GM19438 (cell line): Measurements from ENCODE around the gene GJC2.
A peak's percentile ranks its signal among the peaks of the same experiment; 100 is the strongest.

ENCODE experiments used
- ATAC-seq: cut with Tn5 transposase; IDR thresholded peaks from one replicate; pipeline ENCODE4 v1.9.1; 2021; ENCODE audit warnings: low read depth; ENCODE audit not compliant: unreplicated experiment

The GJC2 gene

DNA sequence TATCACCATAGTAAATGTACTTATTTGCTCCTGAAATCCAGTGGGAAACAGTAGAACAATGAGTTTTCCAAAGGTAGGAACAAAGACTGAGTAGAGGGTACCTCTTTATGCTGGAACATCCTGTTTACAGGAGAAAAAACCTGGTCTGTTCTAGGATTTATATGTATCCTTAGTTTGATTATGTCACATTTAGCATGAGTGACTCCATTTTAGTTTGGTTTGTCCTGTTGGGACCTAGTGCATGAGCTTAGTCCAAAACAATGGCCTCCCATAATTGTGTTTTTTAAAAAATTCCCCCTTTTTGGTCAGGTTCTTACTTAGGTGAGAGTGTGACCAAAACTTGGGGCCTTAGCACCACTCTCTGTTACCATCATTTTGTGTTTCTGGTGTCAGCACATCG lies 37.1 kb upstream of the GJC2 start:
- no peak for ATAC-seq

DNA sequence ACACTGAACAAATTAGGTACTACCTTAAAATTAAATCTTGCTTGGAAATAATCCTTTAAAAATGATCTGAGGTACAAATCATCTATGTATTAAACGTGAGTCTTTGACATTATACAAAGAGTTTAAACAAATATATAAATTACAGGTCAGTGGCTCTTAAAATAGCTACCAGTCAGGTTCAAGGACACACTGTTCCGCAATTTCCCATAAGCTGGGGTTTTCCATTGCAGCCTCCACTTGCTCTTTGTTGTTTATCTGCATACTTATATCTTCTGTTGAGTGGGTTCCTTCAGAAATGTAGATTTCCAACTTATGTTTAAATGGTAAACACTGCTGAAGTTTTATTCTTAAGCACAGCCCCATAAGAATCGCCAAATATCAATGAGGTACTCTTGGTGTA lies 34.9 kb upstream of the GJC2 start:
- no peak for ATAC-seq

DNA sequence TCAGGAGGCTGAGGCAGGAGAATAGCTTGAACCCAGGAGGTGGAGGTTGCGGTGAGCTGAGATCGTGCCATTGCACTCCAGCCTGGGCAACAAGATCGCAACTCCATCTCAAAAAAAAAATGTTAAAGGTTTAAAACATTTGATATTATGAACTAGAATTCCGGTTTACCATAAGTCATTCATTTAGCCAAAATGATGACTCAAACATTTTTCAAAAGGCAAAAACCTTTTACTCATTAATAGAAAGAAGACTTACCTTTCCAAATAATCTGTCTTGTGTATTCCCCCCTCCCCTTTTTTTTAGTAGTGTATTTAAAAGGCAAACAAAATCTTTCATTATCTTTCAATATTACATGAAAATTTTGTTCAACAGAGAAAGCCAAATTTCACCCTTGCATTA lies 32.4 kb upstream of the GJC2 start:
- no peak for ATAC-seq

DNA sequence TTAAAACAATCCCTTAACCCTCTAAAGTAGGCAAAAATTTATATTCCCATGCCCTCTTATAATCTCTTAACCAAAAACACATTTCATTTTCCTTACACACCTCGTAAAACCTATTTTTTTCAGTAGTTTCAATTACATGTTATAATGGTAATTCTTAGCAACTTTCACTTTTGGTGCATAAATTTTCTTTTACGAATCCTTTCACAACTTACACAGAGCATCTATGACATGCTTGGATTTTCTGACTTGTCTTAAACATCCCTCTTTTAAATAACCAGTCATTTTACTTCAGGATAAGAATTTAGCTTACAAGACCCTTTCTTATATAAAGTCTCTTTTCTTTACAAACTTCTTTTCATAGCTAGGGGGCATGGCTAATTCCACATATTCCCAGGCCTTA lies 31.7 kb upstream of the GJC2 start:
- no peak for ATAC-seq

DNA sequence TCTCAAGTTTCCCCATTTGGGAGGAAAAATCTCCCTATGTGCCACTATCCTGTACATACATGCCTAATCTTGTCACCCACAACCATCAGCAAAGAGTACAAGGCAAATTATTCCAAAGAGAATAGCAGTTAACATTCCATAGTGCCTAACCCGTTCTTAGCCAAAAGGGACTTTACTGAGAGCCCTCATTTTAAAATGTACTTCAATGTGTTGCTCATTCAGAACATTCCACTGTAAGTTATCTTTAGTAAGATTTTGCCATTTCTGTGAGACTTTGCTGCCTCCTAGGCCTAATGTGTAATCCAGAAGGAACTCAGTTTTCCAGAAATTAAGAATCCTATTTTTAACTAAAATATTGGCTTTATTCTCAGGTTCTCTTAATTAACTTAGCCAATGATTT lies 29.4 kb upstream of the GJC2 start:
- ATAC-seq = no peak

DNA sequence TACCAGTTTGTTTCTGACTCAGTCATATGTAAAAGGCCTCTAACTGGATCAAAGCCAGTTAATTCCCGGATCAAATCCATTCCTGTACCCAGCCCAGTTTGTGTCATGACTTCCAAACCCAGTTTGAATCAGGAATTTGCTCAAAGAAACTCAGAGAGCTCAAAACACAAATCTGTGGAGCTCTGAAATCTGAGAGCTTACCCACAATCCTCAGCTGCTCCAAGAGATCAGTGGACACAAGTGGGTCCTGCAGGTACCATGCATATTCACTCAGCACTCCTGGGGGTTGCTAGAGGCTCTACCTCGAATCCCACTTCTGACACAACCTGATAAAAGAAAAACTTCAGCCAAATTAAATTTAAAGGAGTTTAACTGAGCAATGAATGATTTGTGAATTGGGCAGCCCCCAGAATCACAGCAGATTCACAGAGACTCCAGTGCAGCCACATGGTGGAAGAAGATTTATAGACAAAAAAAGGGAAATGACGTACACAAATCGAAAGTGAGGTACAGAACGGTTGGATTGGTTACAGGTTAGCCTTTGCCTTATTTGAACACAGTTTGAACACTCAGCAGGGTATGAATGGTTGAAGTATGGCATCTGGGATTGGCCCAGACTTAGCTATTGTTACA lies 28.8 kb upstream of the GJC2 start:
- no peak for ATAC-seq

DNA sequence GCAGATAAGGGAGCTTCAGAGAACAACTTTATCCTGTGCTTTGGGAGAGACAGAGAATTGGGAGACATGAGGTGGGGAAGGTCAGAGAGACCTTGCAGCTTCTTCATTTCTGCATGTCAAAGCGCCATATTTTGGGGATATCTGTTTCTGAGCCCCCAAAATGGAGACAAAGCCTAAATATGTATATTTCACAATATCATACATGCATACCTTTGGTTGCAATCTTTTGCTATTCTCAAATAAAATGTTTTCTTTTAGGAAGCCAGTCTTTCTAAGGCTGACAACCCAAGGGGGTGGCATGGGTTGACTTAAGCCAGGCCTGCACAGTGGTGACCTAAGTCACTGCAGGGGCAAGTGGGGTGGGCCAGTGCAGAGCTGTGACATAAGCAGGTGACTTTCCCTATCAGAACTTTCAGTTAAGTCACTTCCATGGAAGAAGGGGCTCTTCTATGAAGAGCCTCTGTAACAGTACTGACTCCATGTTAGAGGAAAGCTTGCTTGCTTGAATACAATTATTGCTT lies 26.7 kb upstream of the GJC2 start:
- ATAC-seq = no peak

DNA sequence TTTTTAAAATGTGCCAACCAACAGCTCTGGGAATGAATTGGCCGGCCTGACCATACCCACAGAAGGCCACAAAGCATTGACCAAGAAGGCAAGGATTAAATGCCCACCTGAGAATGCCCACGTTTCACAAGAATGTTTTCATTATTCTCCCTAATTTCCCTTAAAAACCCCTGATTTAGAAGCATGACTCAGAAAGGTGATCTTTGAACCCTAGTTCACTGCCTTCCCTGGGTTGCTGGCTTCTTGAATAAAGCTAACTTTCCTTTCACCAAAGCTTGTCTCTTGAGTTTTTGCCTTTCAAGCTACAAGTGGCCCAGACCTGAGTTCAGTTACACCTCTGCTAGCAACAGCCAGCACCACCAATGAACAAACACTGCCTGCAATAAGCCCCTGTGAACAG lies 26.2 kb upstream of the GJC2 start:
- no peak for ATAC-seq

DNA sequence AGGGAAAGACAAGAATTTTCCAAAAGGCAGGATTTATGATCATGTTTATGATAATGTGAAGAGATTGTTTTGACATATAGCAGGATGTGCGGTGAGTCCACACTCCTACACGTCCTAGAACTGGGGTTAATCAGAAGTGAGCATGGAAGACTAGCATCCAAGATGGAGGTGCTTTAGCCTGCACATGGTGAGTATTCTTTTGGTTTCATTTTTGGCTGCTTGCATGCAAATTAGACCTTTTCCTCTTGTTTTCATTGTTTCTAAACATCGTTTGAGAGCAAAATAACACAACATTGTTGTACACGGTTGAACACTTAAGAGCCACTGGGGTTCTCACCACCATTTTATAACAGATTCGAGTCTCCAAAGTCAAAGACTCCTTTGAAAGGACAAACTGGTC lies 24.5 kb upstream of the GJC2 start:
- no peak for ATAC-seq

DNA sequence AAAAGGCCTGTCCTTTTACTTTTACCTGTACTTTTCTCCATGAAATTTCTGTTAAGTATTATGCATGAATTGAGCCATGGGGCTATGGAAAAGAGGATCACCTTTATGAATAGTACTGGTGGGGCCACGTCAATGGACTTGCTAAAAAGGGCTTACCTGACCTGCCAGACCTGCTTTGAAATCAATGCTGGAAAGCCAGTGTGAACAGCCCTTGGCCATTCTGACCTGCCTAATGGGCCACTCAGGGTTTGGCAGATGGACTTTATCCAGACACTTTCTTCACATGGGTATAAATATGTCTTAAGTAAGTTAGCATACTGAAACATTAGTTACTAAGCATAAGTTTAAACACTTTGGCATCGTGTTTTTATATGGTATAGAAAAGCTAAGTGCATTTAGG lies 18.0 kb upstream of the GJC2 start:
- ATAC-seq = no peak

DNA sequence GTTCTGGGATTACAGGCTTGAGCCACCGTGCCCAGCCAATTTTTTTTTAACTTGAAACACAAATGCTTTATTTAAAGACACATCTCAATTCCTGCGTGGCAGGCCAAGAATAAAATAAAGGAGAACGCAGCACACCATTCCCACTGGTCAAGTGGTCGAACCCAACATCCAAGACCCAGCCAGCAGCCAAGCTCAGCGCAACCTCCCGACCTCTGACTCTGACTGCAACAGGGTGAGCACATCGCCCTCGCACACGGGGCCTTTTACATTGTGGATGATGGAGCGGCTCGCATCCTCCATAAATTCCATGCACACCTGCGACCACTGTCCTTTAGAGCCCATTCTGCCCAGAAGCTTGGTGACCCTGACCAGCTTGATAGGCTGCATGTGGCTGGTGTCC lies 15.1 kb upstream of the GJC2 start:
- ATAC-seq = no peak

DNA sequence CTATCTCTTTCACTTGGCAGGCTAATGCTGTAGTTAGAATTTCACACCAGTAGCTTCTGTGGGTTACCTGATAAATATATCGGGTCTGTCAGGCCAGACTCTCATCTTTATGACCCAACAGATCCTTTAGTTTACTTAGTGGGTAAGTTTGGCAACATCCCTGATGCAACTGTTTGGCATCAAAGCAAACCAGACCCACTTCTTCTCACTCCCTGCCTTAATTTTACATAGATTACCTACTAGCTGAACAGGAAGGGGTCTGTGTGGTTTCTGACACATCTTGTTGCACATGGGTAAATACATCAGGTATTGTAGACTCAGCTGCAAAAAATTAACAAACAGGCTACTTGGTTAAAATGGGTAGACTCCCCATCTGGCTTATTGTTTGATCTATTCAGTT lies 12.8 kb upstream of the GJC2 start:
- ATAC-seq = no peak

DNA sequence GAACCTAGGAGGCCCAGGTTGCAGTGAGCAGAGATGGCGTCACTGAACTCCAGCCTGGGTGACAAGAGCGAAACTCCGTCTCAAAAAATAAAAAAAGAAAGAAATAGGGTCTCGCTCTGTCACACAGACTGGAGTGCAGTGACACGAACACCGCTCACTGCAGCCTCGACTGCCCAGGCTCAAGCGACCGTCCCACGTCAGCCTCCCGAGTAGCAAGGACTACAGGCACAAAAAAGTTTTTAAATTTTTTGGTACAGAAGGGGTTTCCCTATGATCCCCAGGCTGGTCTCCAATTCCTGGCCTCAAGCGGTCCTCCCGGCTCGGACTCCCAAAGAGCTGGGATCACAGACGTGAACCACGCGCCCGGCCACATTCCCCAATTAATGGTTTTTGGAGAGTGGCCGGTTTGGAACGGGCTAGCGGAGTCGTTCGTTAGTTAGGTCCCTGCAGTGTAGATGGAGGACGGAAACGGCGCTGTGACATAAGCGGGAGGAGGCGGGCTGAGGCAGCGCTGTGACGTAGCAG lies 10.3 kb upstream of the GJC2 start:
- ATAC-seq = no peak

DNA sequence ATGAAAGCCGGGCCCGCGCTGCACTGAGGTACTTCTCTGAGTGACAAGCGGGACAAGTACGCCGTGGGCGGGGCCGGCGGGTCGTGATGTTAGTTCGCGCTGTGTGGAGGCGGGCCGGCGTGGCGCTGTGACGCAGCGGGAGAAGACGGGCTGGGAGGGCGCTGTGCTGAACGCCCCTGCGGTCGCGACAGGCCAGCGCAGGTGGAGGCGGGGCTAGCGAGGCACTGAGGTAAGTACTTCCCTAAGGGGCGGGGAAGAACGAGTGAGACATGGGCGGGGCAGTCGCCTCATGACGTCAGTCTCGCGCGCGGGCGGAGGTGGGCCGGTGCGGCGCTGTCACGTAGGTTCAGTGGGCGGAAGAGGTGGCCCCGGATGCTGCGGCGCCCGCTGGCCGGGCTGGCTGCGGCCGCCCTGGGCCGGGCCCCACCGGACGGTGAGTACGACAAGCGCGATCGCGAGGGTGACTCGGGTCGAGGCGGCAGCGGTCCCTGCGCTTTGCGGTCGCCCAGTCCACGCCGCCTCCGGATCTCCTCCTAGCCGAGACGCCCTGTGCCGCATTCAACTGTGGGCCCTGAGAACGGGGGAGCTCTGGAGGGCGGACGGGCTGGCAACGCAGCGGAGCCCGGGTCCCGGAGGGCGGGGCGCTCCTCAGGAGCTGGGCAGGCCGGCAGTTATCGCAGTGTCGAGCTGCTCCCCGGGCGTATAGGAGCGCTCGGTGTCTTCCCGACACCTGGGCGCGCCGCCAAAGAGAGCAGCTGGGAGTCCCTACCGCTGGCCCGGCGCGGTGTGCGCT lies 9.6 kb upstream of the GJC2 start, which contains the start of gene GUK1:
TSS of gene GUK1 (plus strand) at position 349 of the 793 bp plus-strand sequence. CDS start at position 373, 24 bp downstream.
- peak; percentile 83 for ATAC-seq

DNA sequence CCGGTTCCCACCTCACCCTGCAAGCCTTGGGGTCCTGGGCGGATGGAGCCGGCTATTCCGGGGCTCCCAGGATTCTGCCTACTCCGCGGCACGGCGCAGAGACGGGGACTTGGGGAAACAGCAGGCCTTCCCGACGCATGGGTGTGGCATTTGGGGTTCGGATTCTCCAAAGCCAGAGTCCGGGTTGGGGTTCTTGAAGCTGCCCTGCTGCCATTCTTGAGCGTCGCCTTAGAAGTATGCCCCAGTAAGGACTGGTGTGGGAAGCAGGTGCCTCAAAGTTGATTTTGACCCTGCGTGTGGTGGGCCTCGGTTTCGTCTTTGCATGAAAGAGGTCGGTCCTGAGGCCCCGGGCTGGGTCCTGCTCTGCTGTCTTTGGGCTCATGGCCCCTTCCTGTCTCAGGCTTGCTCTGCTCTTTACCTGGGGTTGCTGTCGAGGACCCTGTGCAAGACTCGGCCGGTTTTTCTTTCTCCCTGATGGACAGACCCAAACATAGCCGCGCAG lies 9.0 kb upstream of the GJC2 start:
- ATAC-seq = no peak

DNA sequence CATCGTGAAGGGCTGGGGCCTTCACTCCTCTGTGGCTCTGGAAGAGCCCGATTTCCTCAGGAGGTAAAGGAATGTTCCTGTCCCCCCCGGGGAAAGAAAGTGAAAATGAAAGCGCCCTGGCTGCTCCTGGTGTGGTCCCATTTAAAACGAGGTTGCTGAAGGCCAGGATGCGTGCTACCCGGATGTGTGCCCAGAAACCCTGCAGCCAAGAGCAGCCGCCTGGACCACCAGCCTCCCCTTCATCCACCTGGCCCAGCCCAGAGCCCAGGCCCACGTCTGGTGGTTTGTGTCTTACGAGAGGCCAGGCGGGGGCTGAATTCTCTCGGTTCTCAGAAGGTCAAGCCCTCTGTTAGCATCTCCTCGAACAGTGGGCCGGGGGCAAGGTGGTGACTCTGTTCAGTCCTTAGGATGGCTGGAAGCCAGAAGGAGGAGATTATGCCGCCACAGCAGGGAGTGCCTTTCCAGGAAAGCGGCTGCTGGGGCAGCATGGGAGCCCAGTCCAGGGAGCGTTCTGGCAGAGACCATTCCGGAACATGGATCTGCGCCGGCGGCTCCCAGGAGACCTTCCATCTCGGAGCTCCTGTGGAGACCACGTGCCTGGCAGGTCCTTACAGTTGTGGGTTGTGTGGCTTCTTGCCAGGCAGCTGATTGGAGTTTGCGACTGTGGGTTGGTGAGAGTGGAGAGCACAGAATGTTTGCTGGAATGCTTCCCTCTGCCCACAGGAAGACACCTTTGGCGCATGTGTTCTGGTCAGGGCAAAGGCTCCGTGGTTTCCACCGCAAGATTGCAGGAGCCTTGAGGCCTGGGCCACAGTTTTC lies 8.3 kb upstream of the GJC2 start:
- no peak for ATAC-seq

DNA sequence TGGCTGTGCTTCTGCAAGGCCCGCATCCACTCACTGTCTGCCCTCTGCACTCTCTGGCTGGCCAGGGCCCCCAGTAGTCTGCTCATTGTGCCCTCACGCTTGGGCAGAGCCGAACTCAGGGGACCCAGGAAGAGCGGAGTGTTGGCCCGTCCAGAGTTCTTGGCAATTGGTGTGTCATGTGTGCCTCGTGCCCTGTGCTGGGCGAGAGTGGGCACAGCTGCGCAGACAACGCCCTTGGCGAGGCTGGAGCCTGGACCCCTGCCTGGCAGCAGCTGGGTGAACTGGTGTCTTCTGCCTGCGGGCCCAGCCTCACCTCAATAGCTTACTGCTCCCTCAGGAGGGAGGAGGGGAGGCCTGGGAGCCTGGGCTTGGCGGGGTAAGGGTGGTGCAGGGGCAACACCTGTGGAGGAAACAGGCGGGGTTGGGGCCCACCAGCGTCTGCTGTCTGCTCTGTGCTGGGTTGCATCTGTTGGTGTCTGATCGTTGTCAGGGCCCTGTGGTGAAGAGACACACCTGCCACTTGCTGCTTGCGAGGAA lies 7.5 kb upstream of the GJC2 start:
- no peak for ATAC-seq

DNA sequence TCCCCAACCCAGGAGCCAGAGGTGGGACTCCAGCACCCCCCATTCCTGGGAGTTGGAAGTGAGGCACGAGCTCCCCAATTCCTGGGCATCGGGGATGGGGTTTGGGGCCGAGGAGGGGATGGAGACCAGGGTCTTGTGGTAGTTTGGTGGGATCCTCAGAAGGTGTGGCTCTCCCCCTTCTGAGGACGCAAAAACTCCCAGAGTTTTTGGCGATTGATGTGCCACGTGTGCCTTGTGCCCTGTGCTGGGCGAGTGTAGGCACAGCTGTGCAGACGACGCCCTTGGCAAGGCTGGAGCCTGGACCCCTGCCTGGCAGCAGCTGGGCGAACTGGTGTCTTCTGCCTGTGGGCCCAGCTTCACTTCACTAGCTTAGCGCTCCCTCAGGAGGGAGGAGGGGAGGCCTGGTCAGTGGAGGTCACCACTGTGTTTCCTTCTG lies 7.0 kb upstream of the GJC2 start:
- ATAC-seq = no peak

DNA sequence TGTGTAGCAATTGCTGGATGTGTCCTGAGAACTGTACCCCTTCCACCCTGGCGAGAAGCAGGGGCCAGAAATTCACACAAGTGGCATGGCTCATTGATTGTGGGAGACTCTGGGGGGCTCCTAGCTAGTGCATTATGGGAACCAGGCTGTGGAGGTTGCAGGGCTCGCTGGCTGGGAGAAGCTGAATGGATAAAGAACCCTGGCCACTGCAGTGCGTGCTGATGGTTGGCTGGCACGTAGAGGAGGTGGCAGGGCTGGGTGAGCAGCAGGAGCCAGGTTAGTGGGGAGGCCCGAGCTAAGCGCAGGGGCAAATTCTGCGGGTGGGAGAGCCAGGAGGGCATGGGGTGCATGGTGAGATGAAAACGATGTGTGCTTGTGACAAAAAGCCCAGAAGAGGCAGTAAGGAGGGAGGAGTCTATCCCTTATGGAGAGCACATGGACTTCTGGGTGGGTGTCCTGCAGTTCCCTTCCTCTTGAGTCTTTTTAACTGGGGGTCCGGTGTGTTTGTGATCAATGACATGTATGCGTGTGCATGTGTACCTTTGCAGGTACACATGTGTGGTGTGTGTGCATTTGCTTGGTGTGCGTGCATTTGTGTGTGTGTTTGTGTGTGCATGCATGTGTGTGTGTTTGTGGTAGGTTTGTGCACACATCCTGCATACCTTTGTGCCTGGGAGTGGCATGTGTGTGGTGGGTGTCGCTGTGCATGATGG lies 6.1 kb upstream of the GJC2 start:
- ATAC-seq = no peak
